HG03066 (cell line): ENCODE results near the gene EGR2.

Source experiments
- ATAC-seq: cut with Tn5 transposase; IDR thresholded peaks from one replicate; pipeline ENCODE4 v1.9.1; 2021; ENCODE audit warnings: low read depth; ENCODE audit not compliant: unreplicated experiment

EGR2 gene

GRCh38 chr10:62816331-62817120 lies at the start of gene EGR2:
TSS of gene EGR2 (minus strand) at chr10:62816366. CDS start at chr10:62816029, 337 bp downstream.
- peak; percentile 71 for ATAC-seq

- no peak for ATAC-seq
These were observed 46.3 kb upstream of the EGR2 start for GRCh38 chr10:62862447-62862846.

- ATAC-seq, result no peak
These were observed 45.3 kb upstream of the EGR2 start for GRCh38 chr10:62861507-62861906.

- no peak for ATAC-seq
These were observed 44.8 kb upstream of the EGR2 start for GRCh38 chr10:62860946-62861345.

GRCh38 chr10:62858364-62858763 lies 42.2 kb upstream of the EGR2 start:
- no peak for ATAC-seq

GRCh38 chr10:62856021-62856420 lies 39.9 kb upstream of the EGR2 start:
- no peak for ATAC-seq

- ATAC-seq, result peak; percentile 18
These were observed 37.5 kb upstream of the EGR2 start for GRCh38 chr10:62853710-62854109.

- peak; percentile 72 for ATAC-seq
These were observed 37.0 kb upstream of the EGR2 start for GRCh38 chr10:62852961-62853702.

GRCh38 chr10:62851442-62851841 lies 35.3 kb upstream of the EGR2 start:
- no peak for ATAC-seq

- no peak for ATAC-seq
These were observed 34.5 kb upstream of the EGR2 start for GRCh38 chr10:62850646-62851045.

- ATAC-seq, result no peak
These were observed 31.3 kb upstream of the EGR2 start for GRCh38 chr10:62847433-62847832.

GRCh38 chr10:62844280-62845011 lies 28.3 kb upstream of the EGR2 start:
- ATAC-seq, result no peak

GRCh38 chr10:62843600-62843999 lies 27.4 kb upstream of the EGR2 start:
- ATAC-seq, result no peak

- peak; percentile 81 for ATAC-seq
These were observed 26.8 kb upstream of the EGR2 start for GRCh38 chr10:62842983-62843382.

GRCh38 chr10:62839590-62839989 lies 23.4 kb upstream of the EGR2 start:
- no peak for ATAC-seq

- ATAC-seq, result no peak
These were observed 15.2 kb upstream of the EGR2 start for GRCh38 chr10:62831346-62831745.

GRCh38 chr10:62830679-62831078 lies 14.5 kb upstream of the EGR2 start:
- ATAC-seq, result no peak

- ATAC-seq, result no peak
These were observed 13.5 kb upstream of the EGR2 start for GRCh38 chr10:62829622-62830021.

- no peak for ATAC-seq
These were observed 10.1 kb upstream of the EGR2 start for GRCh38 chr10:62826273-62826672.

GRCh38 chr10:62820586-62820985 lies 4.4 kb upstream of the EGR2 start:
- ATAC-seq, result no peak
